Vagina (tissue), 2 donors: ENCODE data around the gene ROCK2. TPM values are rescaled to one million over a fixed set of nuclear protein-coding genes. Genes with fewer than 3 reads are reported as not detected.

Experiments
- DNase-seq, 2 donors: peaks; one replicate each; pipeline ENCODE4 v3.0.0-alpha.2; 2017; ENCODE audit errors: extremely low spot score in 2 of 2
- H3K27ac ChIP-seq: fragments of 200-600 bp; sonication (generic); one replicate; pipeline ENCODE4 v1.5.1; 2019
- H3K27me3 ChIP-seq: fragments of 200-600 bp; sonication (generic); one replicate; pipeline ENCODE4 v1.5.1; 2019
- H3K36me3 ChIP-seq, 2 donors: fragments of 200-600 bp; sonication (generic); one replicate each; pipeline ENCODE4 v1.5.1; 2017 to 2019
- H3K4me1 ChIP-seq: fragments of 200-600 bp; sonication (generic); one replicate; pipeline ENCODE4 v1.5.1; 2019
- H3K4me3 ChIP-seq, 2 donors: fragments of 200-600 bp; sonication (generic); 1 replicate in 1 of 2; 2 replicates in 1 of 2; pipeline ENCODE4 v1.5.1; 2016 to 2019
- H3K9me3 ChIP-seq: fragments of 200-600 bp; sonication (generic); one replicate; pipeline ENCODE4 v1.5.1; 2019
- CTCF ChIP-seq, 3 experiments: fragments of 450-650 bp in 2 of 3; fragments of 200-600 bp in 1 of 3; sonication (generic) in 1 of 3; IDR thresholded peaks; one replicate each; pipeline ENCODE4 v1.5.1; 2017 to 2019; ENCODE audit warnings: antibody characterized with exemption in 3 of 3, mild to moderate bottlenecking in 2 of 3, moderate library complexity in 2 of 3
- POLR2A ChIP-seq, 2 donors: fragments of 450-650 bp; IDR thresholded peaks; one replicate each; pipeline ENCODE4 v1.6.1; 2017; ENCODE audit warnings: antibody characterized with exemption in 2 of 2, mild to moderate bottlenecking in 2 of 2, moderate library complexity in 2 of 2
- POLR2AphosphoS5 ChIP-seq, 2 donors: sonication (generic); formaldehyde crosslinking; IDR thresholded peaks; one replicate each; pipeline ENCODE4 v1.9.0; 2017; ENCODE audit warnings: antibody characterized with exemption in 2 of 2, mild to moderate bottlenecking in 2 of 2, low read depth in 1 of 2; ENCODE audit not compliant: insufficient read depth in 1 of 2
- intact Hi-C: fragments of 100-400 bp; cut with DNase I; formaldehyde crosslinking; loops from one replicate; pipeline ENCODE4 v1.15.1; 2023
- total RNA-seq: library from RNA; depleted of rRNA; stranded (reverse); fragments of >200 nt; gene quantifications from one replicate; pipeline ENCODE4 v1.2.3, GENCODE V29; 2016

Gene ROCK2
- total RNA-seq, 1 donor from 2014 or later: 49.4 TPM

GRCh38 chr2:11250400-11251196 is 93.8 kb downstream of the ROCK2 start:
- no peak overlapping the region for H3K4me3 ChIP-seq
- no peak overlapping the region for H3K27ac ChIP-seq
- no peaks in the 10 kb centered on the region for H3K9me3 ChIP-seq
- no peaks in the 10 kb centered on the region for H3K27me3 ChIP-seq
- TF ChIP-seq POLR2A (IDR thresholded peaks at IDR 0.05) (no peak), CTCF (IDR thresholded peaks at IDR 0.05) (no peak), POLR2AphosphoS5 (IDR thresholded peaks at IDR 0.05; ENCODE audit: insufficient read depth in 1 of 2, low read depth in 1 of 2) (no peak)
- no peaks in the 10 kb centered on the region for H3K36me3 ChIP-seq
- DNase-seq: no peak
- intact Hi-C loops: no loop called here
- peaks cover 15% of the 10 kb centered on the region for H3K4me1 ChIP-seq

- H3K27ac ChIP-seq: no peak overlapping the region
- no peaks in the 10 kb centered on the region for H3K36me3 ChIP-seq
- intact Hi-C loops: no loop called here
- DNase-seq: no peak
- no peaks in the 10 kb centered on the region for H3K27me3 ChIP-seq
- no peaks in the 10 kb centered on the region for H3K9me3 ChIP-seq
- peaks cover 1% of the 10 kb centered on the region for H3K4me1 ChIP-seq
- TF ChIP-seq POLR2AphosphoS5 (IDR thresholded peaks at IDR 0.05; ENCODE audit: insufficient read depth in 1 of 2, low read depth in 1 of 2) (no peak), CTCF (IDR thresholded peaks at IDR 0.05) (no peak), POLR2A (IDR thresholded peaks at IDR 0.05) (no peak)
- H3K4me3 ChIP-seq: no peak overlapping the region
Observed at GRCh38 chr2:11245322-11245721, 99.1 kb downstream of the ROCK2 start.

- no peak for DNase-seq
- TF ChIP-seq POLR2AphosphoS5 (IDR thresholded peaks at IDR 0.05; ENCODE audit: insufficient read depth in 1 of 2, low read depth in 1 of 2): no peak
- no peak for TF ChIP-seq POLR2A (IDR thresholded peaks at IDR 0.05)
- TF ChIP-seq CTCF (IDR thresholded peaks at IDR 0.05): no peak
- intact Hi-C loops: no loop called here
- H3K4me1 ChIP-seq: no peaks in the 10 kb centered on the region
- no peaks in the 10 kb centered on the region for H3K27me3 ChIP-seq
- no peaks in the 10 kb centered on the region for H3K36me3 ChIP-seq
- no peaks in the 10 kb centered on the region for H3K9me3 ChIP-seq
- no peak overlapping the region for H3K27ac ChIP-seq
- H3K4me3 ChIP-seq: no peak overlapping the region
Observed at GRCh38 chr2:11244091-11244826, 100.2 kb downstream of the ROCK2 start.

- TF ChIP-seq CTCF (IDR thresholded peaks at IDR 0.05): no peak
- no peak for TF ChIP-seq POLR2AphosphoS5 (IDR thresholded peaks at IDR 0.05; ENCODE audit: insufficient read depth in 1 of 2, low read depth in 1 of 2)
- no peak for TF ChIP-seq POLR2A (IDR thresholded peaks at IDR 0.05)
- H3K9me3 ChIP-seq: no peaks in the 10 kb centered on the region
- no peaks in the 10 kb centered on the region for H3K36me3 ChIP-seq
- intact Hi-C loops: no loop called here
- H3K27me3 ChIP-seq: no peaks in the 10 kb centered on the region
- no peak overlapping the region for H3K27ac ChIP-seq
- H3K4me3 ChIP-seq: no peak overlapping the region
- DNase-seq: no peak
- no peaks in the 10 kb centered on the region for H3K4me1 ChIP-seq
Observed at GRCh38 chr2:11243512-11243911, 100.9 kb downstream of the ROCK2 start.
